Loucy (cell line): ENCODE results near the gene RERE.

Experiments
- CTCF ChIP-seq: fragments of 200-600 bp; sonication (generic); conservative IDR thresholded peaks from 2 replicates; pipeline ENCODE4 v1.5.1; 2014; ENCODE audit warnings: mild to moderate bottlenecking, antibody characterized with exemption, low read length
- EZH2phosphoT487 ChIP-seq: fragments of 200-600 bp; IDR thresholded peaks from 2 replicates; pipeline ENCODE4 v1.6.1; 2018; ENCODE audit warnings: antibody characterized with exemption, mild to moderate bottlenecking, moderate library complexity, borderline replicate concordance

GRCh38 chr1:8426996-8427395 is 390.4 kb downstream of the RERE start:
- no peak for TF ChIP-seq CTCF
- TF ChIP-seq EZH2phosphoT487 = no peak
